NCI-H1694 (cell line): ENCODE data around the gene ZFAND6.

Experiments used
- DNase-seq: peaks from one replicate; lab custom pipeline; 2025; lab: John Stamatoyannopoulos, UW

ZFAND6 gene

DNA sequence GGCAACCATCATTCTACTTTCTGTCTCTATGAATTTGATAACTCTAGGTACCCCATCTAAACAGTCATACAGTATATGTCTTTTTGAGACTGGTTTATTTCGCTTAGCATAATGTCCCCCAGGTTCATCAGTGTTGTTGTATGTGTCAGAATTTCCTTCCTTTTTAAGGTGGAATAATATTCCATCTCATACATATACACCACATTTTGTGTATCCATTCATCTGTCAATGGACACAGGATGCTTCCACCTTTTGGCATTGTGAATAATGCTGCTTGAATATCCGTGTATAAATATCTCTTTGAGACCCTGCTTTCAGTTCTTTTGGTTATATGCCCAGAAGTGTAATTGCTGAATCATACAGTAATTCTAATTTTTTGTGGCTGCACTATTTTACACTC is 10.4 kb upstream of the ZFAND6 start:
- no peak for DNase-seq

- DNase-seq = no peak
Measured at GRCh38 chr15:80052597-80053304, 6.7 kb upstream of the ZFAND6 start.

DNA sequence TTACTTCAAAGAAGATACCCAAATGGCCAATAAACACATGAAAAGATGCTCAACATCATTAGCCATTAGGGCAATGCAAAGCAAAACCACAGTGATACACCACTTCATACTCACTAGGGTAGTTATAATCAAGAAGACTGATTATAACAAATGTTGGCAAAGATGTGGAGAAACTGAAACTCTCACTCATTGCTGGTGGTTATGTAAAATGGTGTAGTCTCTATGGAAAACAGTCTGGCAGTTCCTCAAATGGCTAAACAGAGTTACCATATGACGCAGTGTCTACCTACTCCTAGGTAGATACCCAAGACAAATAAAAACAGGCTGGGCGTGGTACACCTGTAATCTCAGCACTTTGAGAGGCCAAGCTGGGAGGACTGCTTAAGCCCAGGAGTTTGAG is 3.5 kb upstream of the ZFAND6 start:
- DNase-seq = no peak

DNA sequence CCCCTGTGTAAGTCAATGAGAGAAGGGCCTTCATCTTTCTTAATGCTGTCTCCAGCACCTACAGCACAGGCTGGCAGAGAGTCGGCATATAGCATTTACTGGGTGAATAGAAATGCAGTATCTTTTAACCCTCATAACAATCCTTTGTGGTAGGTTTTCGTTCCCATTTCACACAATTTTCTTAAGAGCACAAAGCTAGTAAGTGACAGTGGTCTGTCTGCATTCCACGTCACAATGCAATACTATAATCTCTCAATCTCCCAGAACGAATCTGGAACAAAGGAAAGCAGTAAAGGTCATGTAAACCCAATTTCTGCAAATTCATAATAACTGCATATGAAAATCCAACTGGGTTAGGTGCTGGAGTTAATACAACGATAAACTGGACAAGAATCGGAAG is 1.4 kb upstream of the ZFAND6 start:
- no peak for DNase-seq

DNA sequence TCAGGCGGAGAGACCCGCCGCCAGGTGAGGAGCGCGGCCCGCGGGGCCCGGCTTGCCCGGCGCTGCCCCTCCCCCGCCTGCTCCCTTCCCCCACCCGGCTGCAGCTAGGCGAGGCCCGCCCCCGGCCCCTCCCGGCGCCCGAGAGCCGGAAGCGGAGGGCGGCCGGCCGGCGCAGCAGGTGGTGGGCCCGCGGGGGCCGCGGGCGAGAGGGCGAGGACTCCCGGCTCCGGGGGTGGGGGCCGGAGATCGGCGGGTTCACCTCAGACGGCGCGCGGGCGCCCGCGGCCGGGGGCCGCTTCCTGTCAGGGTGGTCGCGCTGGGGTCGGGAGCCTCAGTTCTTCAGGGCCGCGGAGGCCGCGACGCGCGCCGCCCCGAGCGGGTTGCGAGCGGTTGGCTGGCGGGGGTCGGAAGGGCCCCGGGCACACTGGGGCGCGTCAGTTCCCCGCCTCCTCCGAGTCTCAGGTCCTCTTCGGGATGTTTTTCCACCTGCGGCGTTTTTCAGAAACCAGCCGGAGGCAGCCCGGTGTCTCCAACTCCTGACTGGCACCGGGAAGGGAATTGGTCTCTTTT is 395 bp downstream of the ZFAND6 start:
- DNase-seq = no peak

DNA sequence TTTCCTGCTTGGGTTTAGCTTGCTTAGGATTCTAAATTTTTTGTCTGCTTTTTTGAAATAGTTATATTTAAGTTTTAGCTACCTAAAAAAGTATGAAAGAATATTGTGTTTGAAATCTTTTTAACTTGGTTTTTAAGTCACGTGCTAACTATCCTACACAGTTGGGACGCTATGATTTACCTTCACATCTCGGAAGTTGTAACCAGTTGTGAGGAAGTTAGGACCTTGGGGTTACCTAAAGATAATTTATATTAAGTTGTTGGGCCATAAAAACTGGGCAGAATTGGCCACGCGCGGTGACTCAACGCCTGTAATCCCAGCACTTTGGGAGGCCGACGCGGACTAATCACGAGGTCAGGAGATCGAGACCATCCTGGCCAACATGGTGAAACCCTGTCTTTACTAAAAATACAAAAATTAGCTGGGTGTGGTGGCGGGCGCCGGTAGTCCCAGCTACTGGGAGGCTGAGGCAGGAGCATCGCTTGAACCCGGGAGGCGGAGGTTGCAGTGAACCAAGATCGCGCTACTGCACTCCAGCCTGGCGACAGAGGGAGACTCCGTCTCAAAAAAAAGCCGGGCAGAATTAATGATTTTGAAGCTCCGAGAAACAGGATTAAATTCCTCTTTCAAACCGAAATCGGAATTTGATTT is 1.0 kb downstream of the ZFAND6 start:
- no peak for DNase-seq

DNA sequence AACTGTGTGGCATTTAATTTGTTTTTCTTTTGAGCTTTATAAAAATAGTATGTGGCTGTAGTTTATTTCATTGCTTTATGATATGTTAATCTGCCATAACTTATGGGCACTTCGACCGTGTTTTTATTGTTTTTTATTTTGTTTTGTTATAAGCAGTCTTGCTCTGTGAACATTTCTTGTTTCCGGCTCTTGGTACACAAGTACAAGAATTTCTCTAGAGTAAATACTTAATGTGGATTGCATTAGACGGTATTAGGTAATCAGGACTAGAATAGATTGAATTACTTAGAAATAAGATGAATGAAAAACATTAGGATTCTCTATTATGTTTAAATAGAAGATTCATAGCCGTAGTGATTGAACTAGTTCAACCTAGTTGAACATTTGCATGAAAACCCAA is 2.1 kb downstream of the ZFAND6 start:
- DNase-seq = no peak

GRCh38 chr15:80066912-80067311 is 7.4 kb downstream of the ZFAND6 start:
- DNase-seq = no peak

DNA sequence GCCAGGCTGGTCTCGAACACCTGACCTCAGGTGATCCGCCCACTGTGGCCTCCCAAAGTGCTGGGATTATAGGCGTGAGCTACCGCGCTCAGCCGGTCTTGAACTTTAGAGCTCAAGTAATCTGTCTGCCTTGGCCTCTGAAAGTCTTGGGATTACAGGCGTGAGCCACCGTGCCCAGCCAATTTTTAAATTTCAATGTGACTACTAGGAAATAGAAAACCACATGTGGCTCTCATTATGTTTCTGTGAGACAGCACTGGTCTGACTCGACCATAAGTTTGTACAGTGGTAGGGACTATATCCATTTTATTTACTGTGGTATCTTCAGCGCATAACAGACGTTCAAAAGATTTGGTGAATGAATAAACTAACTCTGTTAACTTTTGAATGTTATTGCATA is 9.1 kb downstream of the ZFAND6 start:
- DNase-seq = no peak

- DNase-seq = no peak
Measured at GRCh38 chr15:80070840-80071239, 11.4 kb downstream of the ZFAND6 start.

DNA sequence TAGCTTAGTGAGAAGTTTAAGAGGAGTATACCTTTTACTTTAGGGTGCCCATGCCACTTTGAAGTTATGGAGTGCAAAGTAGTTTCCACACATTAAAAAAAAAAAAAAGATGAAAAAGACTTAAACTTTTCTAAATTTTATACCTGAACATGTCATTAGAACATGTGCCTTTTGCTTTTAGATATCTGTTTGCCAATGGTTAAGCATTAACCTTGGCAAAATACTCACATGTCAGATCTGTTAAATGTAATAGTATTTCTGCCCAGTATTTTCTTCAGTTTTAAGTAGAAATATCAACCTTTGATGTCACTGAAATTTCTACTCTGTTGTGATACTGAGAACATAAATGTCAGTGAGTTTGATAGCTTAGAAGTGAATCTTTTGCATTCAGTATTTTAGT is 12.2 kb downstream of the ZFAND6 start:
- DNase-seq = no peak

- peak; percentile 58 for DNase-seq
Measured at GRCh38 chr15:80072285-80072994, 13.0 kb downstream of the ZFAND6 start.

- no peak for DNase-seq
Measured at GRCh38 chr15:80073197-80073596, 13.7 kb downstream of the ZFAND6 start.

GRCh38 chr15:80076321-80077318 is 17.1 kb downstream of the ZFAND6 start:
- no peak for DNase-seq

- DNase-seq = no peak
Measured at GRCh38 chr15:80081390-80081789, 21.9 kb downstream of the ZFAND6 start.

DNA sequence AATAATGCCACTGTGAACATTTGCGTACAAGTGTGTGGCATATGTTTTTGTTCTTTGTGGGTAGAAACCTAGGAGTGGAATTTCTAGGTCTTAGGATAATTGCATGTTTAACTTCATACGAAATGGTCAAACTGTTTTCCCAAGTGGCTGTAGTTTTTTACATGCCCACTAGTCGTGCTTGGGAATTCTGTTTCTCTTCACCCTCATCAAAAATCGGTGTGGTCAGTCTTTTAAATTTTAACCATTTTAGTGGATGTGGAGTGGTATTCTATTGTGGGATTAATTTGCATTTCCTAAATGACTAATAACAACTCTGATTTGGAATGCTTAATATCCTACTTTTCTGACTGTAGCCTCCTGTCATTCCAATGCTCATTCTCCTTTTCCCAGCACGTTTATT is 27.6 kb downstream of the ZFAND6 start:
- no peak for DNase-seq

DNA sequence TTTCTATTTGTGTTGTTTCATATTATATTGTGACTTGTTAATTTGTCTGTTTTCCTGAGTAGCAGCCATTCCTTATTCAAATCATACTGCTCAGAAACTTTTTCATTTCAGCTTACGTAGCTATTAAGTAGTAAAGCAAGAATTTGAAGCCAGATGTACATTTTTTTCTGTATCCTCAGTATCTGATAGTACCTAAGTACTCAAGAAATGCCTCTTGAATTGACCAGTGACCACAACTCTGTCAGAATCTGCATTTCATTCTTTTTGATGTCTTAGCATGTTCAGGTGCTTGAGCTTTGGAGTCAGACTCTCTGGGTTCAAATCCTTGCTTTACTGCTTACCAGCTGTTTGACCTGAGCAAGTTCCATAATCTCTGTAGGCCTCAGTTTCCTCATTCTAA is 30.6 kb downstream of the ZFAND6 start:
- no peak for DNase-seq

DNA sequence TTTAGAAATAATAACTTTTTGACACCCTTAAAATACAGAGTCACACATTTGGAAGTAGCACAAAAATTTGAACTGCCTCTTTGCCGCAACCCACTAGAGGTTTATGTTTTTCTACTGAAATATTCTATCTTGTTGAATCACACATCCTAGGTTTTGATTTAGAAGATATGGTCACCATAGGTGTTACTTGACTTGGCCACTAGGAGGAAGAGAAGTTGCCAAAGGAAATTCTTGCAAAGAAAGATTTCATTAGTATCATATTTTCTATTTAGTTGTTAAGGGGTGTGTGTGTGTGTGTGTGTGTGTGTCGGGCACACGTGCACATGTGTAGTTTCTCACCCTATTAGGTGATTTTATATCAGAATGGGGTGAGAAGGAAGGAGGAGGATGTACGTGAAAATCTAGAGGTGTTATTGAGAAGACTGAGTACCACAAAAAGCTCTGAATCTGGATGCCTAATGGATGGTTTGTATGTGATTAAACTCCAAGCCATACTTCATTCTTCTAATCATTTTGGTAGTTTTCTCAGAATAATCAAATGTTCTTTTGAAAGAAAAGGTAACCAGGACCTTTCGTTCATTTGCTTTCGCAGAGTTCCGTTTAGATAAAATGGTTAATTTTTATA is 31.5 kb downstream of the ZFAND6 start:
- DNase-seq = no peak

DNA sequence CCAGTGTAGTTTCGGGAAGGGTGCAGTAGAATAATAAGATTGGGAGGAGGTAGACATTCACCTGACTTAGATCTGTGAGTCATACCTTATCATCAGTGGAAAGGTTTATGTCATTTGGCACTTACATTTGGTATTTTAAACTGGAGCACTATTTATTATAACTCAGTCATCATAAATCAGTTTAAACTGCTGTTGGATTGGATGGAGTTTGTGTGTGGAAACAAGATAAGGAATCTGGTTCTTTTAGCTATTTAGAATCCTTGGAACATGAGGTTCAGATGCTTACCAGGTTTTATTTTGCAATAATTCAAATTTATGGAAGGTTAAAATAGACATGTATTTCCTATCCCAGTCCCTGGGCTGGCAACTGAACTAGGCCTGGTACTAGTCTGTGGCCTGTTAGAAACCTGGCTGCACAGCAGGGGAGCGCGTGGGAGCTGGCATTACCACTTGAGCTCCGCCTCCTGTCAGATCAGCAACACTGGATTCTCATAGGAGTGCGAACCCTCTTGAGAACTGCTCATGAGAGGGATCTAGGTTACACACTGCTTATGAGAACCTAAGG is 34.5 kb downstream of the ZFAND6 start:
- no peak for DNase-seq

DNA sequence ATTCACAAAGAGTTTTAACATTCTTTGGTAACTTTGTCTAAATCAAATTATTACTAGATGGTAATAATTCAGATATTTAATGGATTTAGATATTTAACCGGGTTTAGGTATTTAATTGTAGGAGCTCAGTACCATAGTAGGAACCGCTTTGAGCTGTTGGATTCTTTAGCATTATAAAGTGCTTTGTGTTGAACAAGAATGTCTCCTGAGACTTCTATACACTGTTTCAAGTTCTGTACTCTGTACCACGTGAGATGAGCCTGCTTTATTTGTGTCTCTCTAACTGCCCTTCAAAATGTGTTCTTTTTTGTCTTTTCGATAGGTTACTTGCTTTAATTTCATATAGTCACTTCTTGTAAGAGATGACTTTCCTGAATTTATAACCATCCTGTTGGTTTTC is 36.0 kb downstream of the ZFAND6 start:
- no peak for DNase-seq

DNA sequence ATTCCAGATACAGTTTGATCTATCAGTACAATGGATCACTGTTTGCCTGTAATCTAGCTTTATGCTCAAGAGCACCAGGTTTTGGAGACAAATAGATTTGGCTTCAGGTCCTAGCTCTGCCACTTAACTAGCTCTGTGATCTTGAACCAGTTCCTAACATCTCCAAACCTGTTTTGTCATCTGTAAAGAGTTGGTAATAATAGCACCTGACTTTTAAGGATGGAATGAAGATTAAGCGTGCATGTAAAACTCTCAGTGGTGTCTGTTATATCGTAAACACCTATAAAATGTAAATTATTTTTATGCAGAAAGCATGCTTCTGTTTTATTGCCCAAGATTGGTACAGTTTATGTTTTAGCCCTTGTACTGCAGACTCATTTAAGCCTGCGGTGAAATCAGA is 36.5 kb downstream of the ZFAND6 start:
- no peak for DNase-seq
